Stimulated activated naive CD8-positive, alpha-beta T cell treated with anti-CD3 and anti-CD28 coated beads, Interleukin-15, Interleukin-2, amounts not matched to agents 100 ng/mL and 50 ng/mL, for 24 hours (primary cell): ENCODE measurements around the gene KIN.
"Not testable (repeated sequence)": the region's sequence is repeated elsewhere in the genome, so short reads cannot be mapped to it uniquely, and the experiment has no call there.

Experiments used
- H3K27ac Mint-ChIP-seq: one replicate; pipeline ENCODE4 v1.8.0; 2021; ENCODE audit warnings: mild to moderate bottlenecking, mixed read lengths
- H3K27me3 Mint-ChIP-seq: one replicate; pipeline ENCODE4 v1.8.0; 2021; ENCODE audit warnings: mixed read lengths
- H3K36me3 Mint-ChIP-seq: one replicate; pipeline ENCODE4 v1.8.0; 2021; ENCODE audit warnings: low read depth, mixed read lengths
- H3K4me1 Mint-ChIP-seq: one replicate; pipeline ENCODE4 v1.8.0; 2021; ENCODE audit warnings: low read depth, mixed read lengths
- H3K4me3 Mint-ChIP-seq: one replicate; pipeline ENCODE4 v1.8.0; 2021; ENCODE audit warnings: mild to moderate bottlenecking, mixed read lengths
- H3K9me3 Mint-ChIP-seq: one replicate; pipeline ENCODE4 v1.8.0; 2021; ENCODE audit warnings: mixed read lengths

Gene KIN

GRCh38 chr10:7720478-7720877 is 67.3 kb downstream of the KIN start:
- Mint-ChIP-seq H3K27me3 (peaks cover 6% of the 10 kb centered on the region), H3K4me1 (no peaks in the 10 kb centered on the region), H3K36me3 (no peaks in the 10 kb centered on the region)

DNA sequence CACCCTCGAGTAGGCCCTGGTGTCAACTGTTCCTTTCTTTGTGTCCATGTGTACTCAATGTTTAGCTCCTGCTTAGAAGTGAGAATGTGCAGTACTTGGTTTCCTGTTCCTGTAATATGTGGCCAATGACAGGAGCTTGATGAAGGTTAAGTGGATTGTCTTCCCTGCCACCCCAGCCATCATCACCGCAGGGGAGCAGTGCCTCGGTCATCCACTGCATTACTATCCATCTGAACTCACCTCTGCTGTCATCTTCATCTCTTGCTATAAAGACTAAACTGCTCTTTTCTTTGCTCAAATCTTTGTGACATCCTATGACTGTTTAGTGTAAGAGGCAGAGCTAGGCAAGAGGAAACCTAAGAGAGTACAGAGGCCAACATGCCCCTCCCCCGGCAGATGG is 69.1 kb downstream of the KIN start:
- Mint-ChIP-seq H3K36me3 (no peaks in the 10 kb centered on the region), H3K4me3 (no peak overlapping the region), H3K27ac (no peak overlapping the region), H3K27me3 (peaks cover 7% of the 10 kb centered on the region), H3K4me1 (no peaks in the 10 kb centered on the region), H3K9me3 (no peaks in the 10 kb centered on the region)

More at GRCh38 chr10:7720478-7720877, 67.3 kb downstream of the KIN start:
- no peak overlapping the region for H3K4me3 Mint-ChIP-seq
- H3K27ac Mint-ChIP-seq = no peak overlapping the region
- H3K9me3 Mint-ChIP-seq = no peaks in the 10 kb centered on the region

DNA sequence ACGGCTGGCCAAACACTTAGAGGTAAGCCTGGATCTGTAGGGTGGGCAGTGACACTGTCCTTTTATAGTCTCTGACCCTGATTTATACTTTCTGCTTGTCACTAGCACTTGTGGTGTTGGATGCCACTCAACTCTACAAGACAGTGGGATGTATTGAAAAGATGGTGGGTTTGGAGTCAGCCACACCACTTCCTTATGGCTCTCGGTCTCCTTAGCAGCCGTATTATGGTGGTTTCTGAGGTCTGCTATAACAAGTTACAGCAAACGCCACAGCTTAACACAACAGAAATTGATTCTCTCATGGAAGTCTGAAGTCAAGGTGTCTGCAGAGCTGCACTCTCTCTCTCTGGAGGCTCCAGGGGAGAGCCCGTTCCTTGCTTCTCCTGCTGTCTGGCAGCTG is 70.0 kb downstream of the KIN start:
- no peaks in the 10 kb centered on the region for H3K9me3 Mint-ChIP-seq
- H3K27me3 Mint-ChIP-seq = peaks cover 6% of the 10 kb centered on the region
- no peaks in the 10 kb centered on the region for H3K4me1 Mint-ChIP-seq
- H3K36me3 Mint-ChIP-seq = no peaks in the 10 kb centered on the region
- no peak overlapping the region for H3K27ac Mint-ChIP-seq
- H3K4me3 Mint-ChIP-seq = no peak overlapping the region

GRCh38 chr10:7715515-7715914 is 72.3 kb downstream of the KIN start:
- no peak overlapping the region for H3K27ac Mint-ChIP-seq
- H3K27me3 Mint-ChIP-seq = peaks cover 15% of the 10 kb centered on the region
- H3K9me3 Mint-ChIP-seq = peaks cover 3% of the 10 kb centered on the region
- H3K4me1 Mint-ChIP-seq = no peaks in the 10 kb centered on the region
- no peaks in the 10 kb centered on the region for H3K36me3 Mint-ChIP-seq
- H3K4me3 Mint-ChIP-seq = no peak overlapping the region

GRCh38 chr10:7711075-7711474 is 76.7 kb downstream of the KIN start:
- H3K4me1 Mint-ChIP-seq, H3K9me3 Mint-ChIP-seq, H3K27ac Mint-ChIP-seq, H3K4me3 Mint-ChIP-seq, H3K36me3 Mint-ChIP-seq: not testable (repeated sequence)
- H3K27me3 Mint-ChIP-seq = peaks cover 30% of the 10 kb centered on the region

- no peaks in the 10 kb centered on the region for H3K4me1 Mint-ChIP-seq
- peaks cover 29% of the 10 kb centered on the region for H3K27me3 Mint-ChIP-seq
- peaks cover 3% of the 10 kb centered on the region for H3K9me3 Mint-ChIP-seq
- H3K27ac Mint-ChIP-seq = no peak overlapping the region
- no peaks in the 10 kb centered on the region for H3K36me3 Mint-ChIP-seq
- H3K4me3 Mint-ChIP-seq = no peak overlapping the region
These were observed 77.3 kb downstream of the KIN start for GRCh38 chr10:7710446-7710845.

DNA sequence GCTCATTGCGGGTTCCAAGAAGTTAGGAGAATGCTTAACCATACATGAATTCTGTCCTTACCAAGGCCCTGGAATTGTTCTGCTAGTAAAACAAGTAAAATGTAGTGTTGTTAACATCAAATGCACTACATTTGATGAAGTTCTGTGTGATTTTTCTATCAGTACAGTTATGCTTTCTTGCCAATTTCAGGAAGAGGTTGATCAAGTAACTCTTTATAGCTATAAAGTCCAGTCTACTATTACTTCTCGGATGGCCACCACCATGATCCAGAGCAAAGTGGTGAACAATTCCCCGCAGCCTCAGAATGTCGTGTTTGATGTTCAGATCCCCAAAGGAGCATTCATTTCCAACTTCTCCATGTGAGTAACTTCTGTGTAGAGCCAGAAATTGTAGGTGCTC is 79.0 kb downstream of the KIN start:
- Mint-ChIP-seq H3K27me3 (peaks cover 28% of the 10 kb centered on the region), H3K4me1 (no peaks in the 10 kb centered on the region), H3K36me3 (no peaks in the 10 kb centered on the region), H3K4me3 (no peak overlapping the region), H3K27ac (no peak overlapping the region), H3K9me3 (peaks cover 3% of the 10 kb centered on the region)

GRCh38 chr10:7707858-7708622 is 79.8 kb downstream of the KIN start:
- H3K36me3 Mint-ChIP-seq = no peaks in the 10 kb centered on the region
- peaks cover 3% of the 10 kb centered on the region for H3K9me3 Mint-ChIP-seq
- no peaks in the 10 kb centered on the region for H3K4me1 Mint-ChIP-seq
- H3K27me3 Mint-ChIP-seq = peaks cover 34% of the 10 kb centered on the region
- H3K4me3 Mint-ChIP-seq = no peak overlapping the region
- no peak overlapping the region for H3K27ac Mint-ChIP-seq

- peaks cover 39% of the 10 kb centered on the region for H3K27me3 Mint-ChIP-seq
- no peaks in the 10 kb centered on the region for H3K36me3 Mint-ChIP-seq
- no peaks in the 10 kb centered on the region for H3K4me1 Mint-ChIP-seq
- H3K27ac Mint-ChIP-seq = no peak overlapping the region
- H3K9me3 Mint-ChIP-seq = peaks cover 3% of the 10 kb centered on the region
- no peak overlapping the region for H3K4me3 Mint-ChIP-seq
These were observed 80.7 kb downstream of the KIN start for GRCh38 chr10:7707102-7707501.

GRCh38 chr10:7706534-7707073 is 81.2 kb downstream of the KIN start:
- no peak overlapping the region for H3K27ac Mint-ChIP-seq
- H3K36me3 Mint-ChIP-seq = no peaks in the 10 kb centered on the region
- peaks cover 38% of the 10 kb centered on the region for H3K27me3 Mint-ChIP-seq
- H3K4me3 Mint-ChIP-seq = no peak overlapping the region
- H3K4me1 Mint-ChIP-seq = no peaks in the 10 kb centered on the region
- peaks cover 3% of the 10 kb centered on the region for H3K9me3 Mint-ChIP-seq

DNA sequence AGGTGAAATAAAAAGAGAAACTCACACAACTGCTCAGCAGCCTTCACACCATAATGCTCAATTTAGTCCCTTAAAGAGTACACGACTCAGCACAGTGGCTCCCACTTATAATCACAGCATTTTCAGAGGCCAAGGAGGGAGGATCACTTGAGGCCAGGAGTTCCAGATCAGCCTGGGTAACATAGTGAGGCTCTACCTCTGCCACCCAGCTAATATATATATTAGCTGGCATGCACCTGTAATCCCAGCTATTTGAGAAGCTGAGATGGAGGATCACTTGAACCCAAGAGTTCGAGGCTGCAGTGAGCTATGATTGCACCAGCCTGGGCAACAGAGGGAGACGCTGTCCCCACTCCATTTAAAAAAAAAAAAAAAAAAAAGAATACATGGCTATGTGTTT is 82.5 kb downstream of the KIN start:
- Mint-ChIP-seq H3K27ac (no peak overlapping the region), H3K4me1 (no peaks in the 10 kb centered on the region), H3K36me3 (no peaks in the 10 kb centered on the region), H3K9me3 (no peaks in the 10 kb centered on the region), H3K4me3 (no peak overlapping the region), H3K27me3 (peaks cover 36% of the 10 kb centered on the region)

GRCh38 chr10:7704071-7705016 is 83.4 kb downstream of the KIN start:
- Mint-ChIP-seq H3K4me1 (no peaks in the 10 kb centered on the region), H3K36me3 (no peaks in the 10 kb centered on the region), H3K4me3 (no peak overlapping the region), H3K27ac (no peak overlapping the region), H3K27me3 (peaks cover 33% of the 10 kb centered on the region), H3K9me3 (no peaks in the 10 kb centered on the region)

- H3K4me3 Mint-ChIP-seq = no peak within 1 kb of the TSS
- no peaks in the 10 kb centered on the region for H3K4me1 Mint-ChIP-seq
- H3K27ac Mint-ChIP-seq = no peak within 1 kb of the TSS
- no peaks in the 10 kb centered on the region for H3K9me3 Mint-ChIP-seq
- peaks cover 35% of the 10 kb centered on the region for H3K27me3 Mint-ChIP-seq
- no peaks in the 10 kb centered on the region for H3K36me3 Mint-ChIP-seq
These were observed 84.7 kb downstream of the KIN start, which contains the start of gene ITIH2 for GRCh38 chr10:7703140-7703539. TSS of gene ITIH2 (plus strand) at chr10:7703316. CDS start at chr10:7703435, 119 bp downstream.

DNA sequence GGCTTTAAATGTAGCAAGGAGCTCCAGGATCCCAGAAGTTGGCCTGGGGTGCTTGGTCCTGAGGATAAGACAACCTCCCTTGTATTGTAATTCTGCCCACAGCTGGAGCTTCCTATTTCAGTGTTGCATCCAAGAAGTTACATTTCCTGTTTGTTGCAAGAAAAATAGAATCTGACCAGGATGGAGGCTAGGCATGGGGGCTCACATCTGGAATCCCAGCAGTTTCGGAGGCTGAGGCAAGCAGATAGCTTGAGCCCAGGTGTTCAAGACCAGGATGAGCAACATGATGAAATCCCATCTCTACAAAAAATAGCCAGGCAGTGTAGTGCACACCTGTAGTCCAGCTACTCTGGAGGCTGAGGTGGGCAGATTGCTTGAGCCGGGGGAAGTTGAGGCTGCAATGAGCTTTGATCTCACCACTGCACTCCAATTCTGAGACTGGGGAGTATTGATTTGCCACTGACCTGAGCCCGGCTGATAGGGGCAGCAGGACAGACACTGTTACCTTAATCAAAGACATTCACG is 85.4 kb downstream of the KIN start:
- Mint-ChIP-seq H3K4me1 (no peaks in the 10 kb centered on the region), H3K9me3 (no peaks in the 10 kb centered on the region), H3K4me3 (no peak overlapping the region), H3K27ac (no peak overlapping the region), H3K36me3 (no peaks in the 10 kb centered on the region), H3K27me3 (peaks cover 38% of the 10 kb centered on the region)
